ENCODE data around the gene PDGFB. TPM values are rescaled to one million over a fixed set of nuclear protein-coding genes. Genes with fewer than 3 reads are reported as not detected.

Gene PDGFB
- total and polyA plus RNA-seq, 2 donors (not counting 1 experiment from before 2014, with no cell fraction given): 0.04 TPM; not detected in 1

DNA sequence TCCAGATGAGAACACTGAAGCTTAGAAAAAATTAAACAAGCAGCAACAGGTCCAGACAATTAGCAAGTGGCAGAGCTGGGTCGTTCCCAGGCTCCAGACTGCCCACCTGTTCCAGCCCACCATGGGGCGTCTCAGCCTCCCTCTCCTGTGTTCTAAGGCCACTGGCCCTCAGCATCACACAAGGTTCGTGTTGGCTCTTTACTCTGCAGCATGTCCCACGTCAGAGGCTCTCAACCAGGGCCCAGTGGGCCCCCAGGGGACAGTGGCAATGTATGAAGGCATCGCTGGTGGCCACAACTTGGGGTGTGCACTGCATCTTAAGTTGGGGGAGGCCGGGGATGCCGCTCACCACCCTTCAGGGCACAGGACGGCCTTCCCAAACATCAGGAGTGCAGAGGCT is 6.2 kb downstream of the PDGFB start:
- Histone ChIP-seq H3K27ac (ENCODE audit: low read length in 2 of 2) (no peak overlapping the region), H3K4me3 (ENCODE audit: control extremely low read depth in 1 of 5, extremely low read depth in 1 of 5, insufficient read depth in 1 of 5, low read depth in 2 of 5, low read length in 4 of 5) (no peak overlapping the region), H3K27me3 (replicated peaks in 1 of 4; ENCODE audit: control extremely low read depth in 1 of 4, control insufficient read depth in 3 of 4, insufficient read depth in 4 of 4, low read length in 3 of 4) (peaks cover 0 to 87% (median 46%) of the 10 kb centered on the region in 4 experiments), H3K79me2 (ENCODE audit: control insufficient read depth, insufficient read depth, low read length) (no peaks in the 10 kb centered on the region), H3K36me3 (replicated peaks in 1 of 2; ENCODE audit: control extremely low read depth in 1 of 2, control insufficient read depth in 1 of 2, extremely low read depth in 1 of 2, insufficient read depth in 2 of 2, low read length in 1 of 2) (no peaks in the 10 kb centered on the region), H2AFZ (ENCODE audit: insufficient read depth, low read depth, low read length, poor library complexity, severe bottlenecking) (no peak overlapping the region), H3K9me3 (ENCODE audit: control extremely low read depth in 1 of 3, control insufficient read depth in 2 of 3, insufficient read depth in 1 of 3, low read length in 2 of 3) (peaks cover 0 to 42% (median 0%) of the 10 kb centered on the region in 3 donors), H3K9ac (ENCODE audit: low read length) (no peak overlapping the region), H3K4me1 (ENCODE audit: control insufficient read depth in 2 of 2, insufficient read depth in 2 of 2, low read length in 2 of 2) (peaks cover 57 to 58% of the 10 kb centered on the region in 2 donors), H4K20me1 (ENCODE audit: control insufficient read depth, insufficient read depth, low read length, poor library complexity, severe bottlenecking) (no peaks in the 10 kb centered on the region), H3K4me2 (replicated peaks; ENCODE audit: low read depth, low read length, poor library complexity, severe bottlenecking) (no peak overlapping the region)
- Mint-ChIP-seq H3K9me3 (ENCODE audit: insufficient read depth) (no peaks in the 10 kb centered on the region), H3K27me3 (peaks cover 78% of the 10 kb centered on the region), H3K4me1 (peaks cover 44% of the 10 kb centered on the region), H3K27ac (no peak overlapping the region), H3K4me3 (no peak overlapping the region)
- CTCF ChIA-PET: no interaction called here
- TF ChIP-seq EZH2 (IDR thresholded peaks at IDR 0.05; ENCODE audit: borderline replicate concordance, insufficient read depth, low read depth, low read length, poor library complexity, severe bottlenecking): no peak
- TF ChIP-seq, protein P1, sequence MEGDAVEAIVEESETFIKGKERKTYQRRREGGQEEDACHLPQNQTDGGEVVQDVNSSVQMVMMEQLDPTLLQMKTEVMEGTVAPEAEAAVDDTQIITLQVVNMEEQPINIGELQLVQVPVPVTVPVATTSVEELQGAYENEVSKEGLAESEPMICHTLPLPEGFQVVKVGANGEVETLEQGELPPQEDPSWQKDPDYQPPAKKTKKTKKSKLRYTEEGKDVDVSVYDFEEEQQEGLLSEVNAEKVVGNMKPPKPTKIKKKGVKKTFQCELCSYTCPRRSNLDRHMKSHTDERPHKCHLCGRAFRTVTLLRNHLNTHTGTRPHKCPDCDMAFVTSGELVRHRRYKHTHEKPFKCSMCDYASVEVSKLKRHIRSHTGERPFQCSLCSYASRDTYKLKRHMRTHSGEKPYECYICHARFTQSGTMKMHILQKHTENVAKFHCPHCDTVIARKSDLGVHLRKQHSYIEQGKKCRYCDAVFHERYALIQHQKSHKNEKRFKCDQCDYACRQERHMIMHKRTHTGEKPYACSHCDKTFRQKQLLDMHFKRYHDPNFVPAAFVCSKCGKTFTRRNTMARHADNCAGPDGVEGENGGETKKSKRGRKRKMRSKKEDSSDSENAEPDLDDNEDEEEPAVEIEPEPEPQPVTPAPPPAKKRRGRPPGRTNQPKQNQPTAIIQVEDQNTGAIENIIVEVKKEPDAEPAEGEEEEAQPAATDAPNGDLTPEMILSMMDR (IDR thresholded peaks at IDR 0.05): no peak
- intact Hi-C loops (cut with micrococcal nuclease): no loop called here
- POLR2A ChIA-PET: no interaction called here
- ATAC-seq (ENCODE audit: low read depth): no peak
- DNase-seq: no peak
- WGBS (ENCODE audit: insufficient coverage): 65% methylated on average over 8 of the region's 8 CpGs

DNA sequence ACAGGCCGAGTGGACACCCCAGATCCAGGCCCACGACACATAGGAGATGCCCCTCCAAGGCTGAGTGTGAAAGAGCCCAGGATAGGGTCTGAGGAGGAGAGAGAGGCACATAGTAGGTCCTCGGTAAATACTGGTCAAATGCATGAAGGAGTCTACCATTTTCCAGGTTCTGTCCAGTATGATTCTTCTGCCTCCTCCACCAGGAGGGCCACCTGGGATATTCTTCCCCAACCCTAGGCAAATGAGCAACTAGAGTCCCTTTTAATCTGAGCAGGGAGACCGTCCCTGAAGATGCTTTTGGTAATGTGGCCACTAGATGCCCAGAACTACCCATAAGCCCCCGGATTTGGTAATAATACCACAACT is 6.7 kb downstream of the PDGFB start:
- POLR2A ChIA-PET: no interaction called here
- H3K4me3 ChIP-seq (ENCODE audit: control extremely low read depth in 1 of 5, extremely low read depth in 1 of 5, insufficient read depth in 1 of 5, low read depth in 2 of 5, low read length in 4 of 5): no peak overlapping the region
- peaks cover 0 to 37% (median 0%) of the 10 kb centered on the region in 3 donors for H3K9me3 ChIP-seq (ENCODE audit: control extremely low read depth in 1 of 3, control insufficient read depth in 2 of 3, insufficient read depth in 1 of 3, low read length in 2 of 3)
- no peak for DNase-seq
- H3K4me1 ChIP-seq (ENCODE audit: control insufficient read depth in 2 of 2, insufficient read depth in 2 of 2, low read length in 2 of 2): peaks cover 53 to 55% of the 10 kb centered on the region in 2 donors
- 86% methylated on average over 4 of the region's 5 CpGs for WGBS (ENCODE audit: insufficient coverage)
- H3K4me2 ChIP-seq (replicated peaks; ENCODE audit: low read depth, low read length, poor library complexity, severe bottlenecking): no peak overlapping the region
- no peaks in the 10 kb centered on the region for H3K79me2 ChIP-seq (ENCODE audit: control insufficient read depth, insufficient read depth, low read length)
- H3K27ac ChIP-seq (ENCODE audit: low read length in 2 of 2): no peak overlapping the region
- H3K36me3 ChIP-seq (replicated peaks in 1 of 2; ENCODE audit: control extremely low read depth in 1 of 2, control insufficient read depth in 1 of 2, extremely low read depth in 1 of 2, insufficient read depth in 2 of 2, low read length in 1 of 2): no peaks in the 10 kb centered on the region
- peaks cover 80% of the 10 kb centered on the region for H3K27me3 Mint-ChIP-seq
- H3K4me3 Mint-ChIP-seq: no peak overlapping the region
- peaks cover 0 to 87% (median 44%) of the 10 kb centered on the region in 4 experiments for H3K27me3 ChIP-seq (replicated peaks in 1 of 4; ENCODE audit: control extremely low read depth in 1 of 4, control insufficient read depth in 3 of 4, insufficient read depth in 4 of 4, low read length in 3 of 4)
- no peaks in the 10 kb centered on the region for H4K20me1 ChIP-seq (ENCODE audit: control insufficient read depth, insufficient read depth, low read length, poor library complexity, severe bottlenecking)
- CTCF ChIA-PET: no interaction called here
- H3K27ac Mint-ChIP-seq: no peak overlapping the region
- intact Hi-C loops (cut with micrococcal nuclease): no loop called here
- no peak overlapping the region for H2AFZ ChIP-seq (ENCODE audit: insufficient read depth, low read depth, low read length, poor library complexity, severe bottlenecking)
- no peak overlapping the region for H3K9ac ChIP-seq (ENCODE audit: low read length)
- H3K9me3 Mint-ChIP-seq (ENCODE audit: insufficient read depth): no peaks in the 10 kb centered on the region
- peaks cover 42% of the 10 kb centered on the region for H3K4me1 Mint-ChIP-seq
- no peak for ATAC-seq (ENCODE audit: low read depth)
- TF ChIP-seq EZH2 (IDR thresholded peaks at IDR 0.05; ENCODE audit: borderline replicate concordance, insufficient read depth, low read depth, low read length, poor library complexity, severe bottlenecking): no peak
- TF ChIP-seq, protein P1 (IDR thresholded peaks at IDR 0.05): no peak

Data from B cell (primary cell).